ENCODE data around the gene MACO1.
"Not testable (repeated sequence)": the region's sequence is repeated elsewhere in the genome, so short reads cannot be mapped to it uniquely, and the experiment has no call there.

MACO1 gene

GRCh38 chr1:25433389-25434186 is 2.9 kb downstream of the MACO1 start:
- no peak overlapping the region for H3K4me3 ChIP-seq (replicated peaks; ENCODE audit: low read depth, low read length)
- DNase-seq (ENCODE audit: low read depth), result no peak
- TF ChIP-seq CTCF (IDR thresholded peaks at IDR 0.05; ENCODE audit: low read length, missing control alignments), result no peak

- DNase-seq (ENCODE audit: low read depth), result no peak
- no peak overlapping the region for H3K4me3 ChIP-seq (replicated peaks; ENCODE audit: low read depth, low read length)
Measured at GRCh38 chr1:25435397-25436108, 4.9 kb downstream of the MACO1 start.

GRCh38 chr1:25437672-25438071 is 7.0 kb downstream of the MACO1 start:
- DNase-seq (ENCODE audit: low read depth), result no peak
- TF ChIP-seq CTCF (IDR thresholded peaks at IDR 0.05; ENCODE audit: low read length, missing control alignments), result no peak
- H3K4me3 ChIP-seq (replicated peaks; ENCODE audit: low read depth, low read length), result no peak overlapping the region

More at GRCh38 chr1:25435397-25436108, 4.9 kb downstream of the MACO1 start:
- TF ChIP-seq CTCF (IDR thresholded peaks at IDR 0.05; ENCODE audit: low read length, missing control alignments), result no peak

DNA sequence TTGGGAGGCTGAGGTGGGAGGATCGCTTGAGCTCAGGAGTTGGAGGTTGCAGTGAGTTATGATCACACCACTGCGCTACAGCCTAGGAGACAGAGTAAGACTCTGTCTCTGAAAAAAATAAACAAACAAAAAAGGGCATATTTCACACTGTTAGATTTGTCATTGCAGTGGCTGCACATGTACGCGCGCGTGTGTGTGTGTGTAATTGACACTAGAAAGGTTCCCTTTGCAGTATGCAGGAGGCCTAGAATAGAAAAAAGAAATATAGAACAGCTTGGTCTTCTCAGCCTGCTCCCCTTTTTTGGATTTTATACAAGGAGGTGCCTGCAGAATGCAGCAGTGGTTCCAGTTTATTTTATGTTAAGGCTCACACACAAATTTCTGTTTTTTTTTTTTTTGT is 8.6 kb downstream of the MACO1 start:
- DNase-seq (ENCODE audit: low read depth), result no peak
- no peak for TF ChIP-seq CTCF (IDR thresholded peaks at IDR 0.05; ENCODE audit: low read length, missing control alignments)
- H3K4me3 ChIP-seq (replicated peaks; ENCODE audit: low read depth, low read length), result no peak overlapping the region

DNA sequence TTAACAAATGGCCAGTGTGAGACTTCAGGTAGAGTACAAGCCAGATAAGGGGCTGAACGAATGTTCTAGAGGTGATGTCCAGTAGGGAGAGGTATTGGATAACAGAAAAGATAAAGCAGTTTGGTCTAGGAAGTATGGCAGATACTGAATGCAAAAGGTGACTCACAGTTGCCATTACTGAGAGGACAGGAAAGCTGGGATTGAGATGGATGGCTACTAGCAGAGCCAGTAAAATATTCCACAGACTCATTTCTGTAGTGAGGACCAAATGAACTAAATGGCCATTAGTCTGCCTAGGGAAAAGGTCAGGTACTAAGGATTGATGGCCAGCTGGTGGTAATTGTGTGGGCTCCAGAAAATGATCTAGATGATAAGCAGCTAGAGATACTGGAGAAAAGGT is 11.5 kb downstream of the MACO1 start:
- TF ChIP-seq CTCF (IDR thresholded peaks at IDR 0.05; ENCODE audit: low read length, missing control alignments), result peak; percentile 2
- DNase-seq (ENCODE audit: low read depth), result peak; percentile 50
- no peak overlapping the region for H3K4me3 ChIP-seq (replicated peaks; ENCODE audit: low read depth, low read length)

DNA sequence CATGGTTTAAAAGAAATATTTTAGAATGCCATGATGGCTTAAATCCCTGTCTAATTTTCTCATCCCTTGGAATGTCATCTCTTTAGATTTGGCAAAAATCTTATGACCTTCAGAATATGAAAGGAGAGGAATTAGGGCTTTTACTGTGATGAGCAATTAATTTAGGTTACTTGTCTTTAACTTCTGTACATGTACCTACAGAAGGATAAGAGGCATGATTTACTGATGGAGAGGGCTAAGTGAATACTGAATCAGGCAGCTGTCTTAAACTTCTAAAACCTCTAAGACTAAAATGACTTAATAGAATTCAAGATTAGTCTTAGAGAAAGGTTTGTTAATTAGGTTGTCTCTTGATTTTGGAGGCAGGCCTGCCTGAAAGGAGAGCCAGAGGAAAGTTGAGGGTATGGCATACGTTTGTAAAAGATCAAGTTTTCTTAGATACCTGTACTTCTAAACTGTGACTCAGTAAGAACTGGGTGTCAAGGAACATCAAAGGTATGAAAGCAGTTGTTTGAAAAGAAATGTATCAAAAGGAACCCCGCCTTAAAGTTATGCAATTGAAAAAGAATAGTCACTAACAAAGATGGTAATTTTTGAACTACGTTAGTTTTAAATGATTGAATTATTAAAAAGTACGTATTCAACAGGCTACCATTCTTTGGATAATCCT is 12.5 kb downstream of the MACO1 start:
- no peak for DNase-seq (ENCODE audit: low read depth)
- TF ChIP-seq CTCF (IDR thresholded peaks at IDR 0.05; ENCODE audit: low read length, missing control alignments), result no peak
- no peak overlapping the region for H3K4me3 ChIP-seq (replicated peaks; ENCODE audit: low read depth, low read length)

DNA sequence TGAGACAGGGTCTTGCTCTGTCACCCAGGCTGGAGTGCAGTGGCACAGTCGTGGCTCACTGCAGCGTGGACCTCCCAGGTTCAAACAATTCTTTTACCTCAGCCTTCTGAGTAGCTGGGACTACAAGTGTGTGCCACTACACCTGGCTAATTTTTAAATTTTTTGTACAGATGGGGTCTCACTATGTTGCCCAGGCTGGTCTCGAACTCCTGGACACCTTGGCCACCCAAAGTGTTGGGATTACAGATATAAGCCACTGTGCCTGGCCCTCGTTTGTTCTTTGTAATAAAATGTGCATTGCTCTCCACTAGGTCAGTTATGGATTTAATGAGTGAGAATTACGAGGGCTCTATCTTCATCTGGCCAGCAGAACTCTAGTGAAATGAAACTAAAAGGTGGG is 13.9 kb downstream of the MACO1 start:
- not testable (repeated sequence) for DNase-seq (ENCODE audit: low read depth); H3K4me3 ChIP-seq (replicated peaks; ENCODE audit: low read depth, low read length)

Data from fibroblast of pulmonary artery (primary cell).